Activated naive CD8-positive, alpha-beta T cell treated with anti-CD3 and anti-CD28 coated beads for 36 hours (primary cell): ENCODE measurements around the gene TADA2B. TPM values are rescaled to one million over a fixed set of nuclear protein-coding genes. Genes with fewer than 3 reads are reported as not detected.

ENCODE experiments used
- DNase-seq: peaks from one replicate; pipeline ENCODE4 v3.0.0; 2021
- H3K27ac Mint-ChIP-seq: one replicate; pipeline ENCODE4 v1.8.0; 2022; ENCODE audit warnings: mild to moderate bottlenecking, moderate library complexity, mixed read lengths
- H3K27me3 Mint-ChIP-seq: one replicate; pipeline ENCODE4 v1.8.0; 2022; ENCODE audit warnings: mild to moderate bottlenecking, mixed read lengths
- H3K36me3 Mint-ChIP-seq: one replicate; pipeline ENCODE4 v1.8.0; 2021; ENCODE audit warnings: mild to moderate bottlenecking, mixed read lengths
- H3K4me1 Mint-ChIP-seq: one replicate; pipeline ENCODE4 v1.8.0; 2021; ENCODE audit warnings: mixed read lengths
- H3K4me3 Mint-ChIP-seq: one replicate; pipeline ENCODE4 v1.8.0; 2022; ENCODE audit warnings: mild to moderate bottlenecking, moderate library complexity, mixed read lengths
- H3K9me3 Mint-ChIP-seq: one replicate; pipeline ENCODE4 v1.8.0; 2022; ENCODE audit warnings: mixed read lengths
- total RNA-seq, 2 experiments: library from RNA; stranded (reverse); gene quantifications; one replicate each; pipeline ENCODE4 v1.2.3, GENCODE V29; 2021

TADA2B gene
- total RNA-seq, 2 experiments from 2014 or later, result 10.3 to 11.2 TPM

DNA sequence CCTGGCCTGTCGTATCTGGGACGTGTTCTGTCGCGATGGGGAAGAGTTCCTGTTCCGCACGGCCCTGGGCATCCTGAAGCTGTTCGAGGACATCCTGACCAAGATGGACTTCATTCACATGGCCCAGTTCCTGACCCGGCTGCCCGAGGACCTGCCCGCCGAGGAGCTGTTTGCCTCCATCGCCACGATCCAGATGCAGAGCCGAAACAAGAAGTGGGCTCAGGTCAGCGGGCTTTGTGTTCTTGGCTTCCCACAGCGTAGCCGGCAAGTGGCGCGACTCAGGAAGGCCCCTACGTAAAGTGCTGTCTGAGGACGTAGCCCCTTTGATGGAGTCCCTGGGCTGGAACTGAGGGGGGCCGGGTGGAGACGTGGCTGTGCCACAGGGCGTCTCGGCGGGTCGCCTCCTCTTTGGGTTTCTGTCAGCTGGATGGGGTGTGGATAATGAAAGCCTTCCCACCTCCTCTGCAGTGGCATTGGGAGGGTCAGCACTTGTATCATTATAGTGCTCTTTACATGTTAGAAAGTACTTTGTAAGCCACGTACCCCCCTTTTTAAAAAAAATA lies 18.1 kb upstream of the TADA2B start:
- Mint-ChIP-seq H3K4me3 (no peak overlapping the region), H3K27ac (no peak overlapping the region), H3K36me3 (peaks cover 25% of the 10 kb centered on the region), H3K9me3 (no peaks in the 10 kb centered on the region), H3K27me3 (no peaks in the 10 kb centered on the region), H3K4me1 (no peaks in the 10 kb centered on the region)
- DNase-seq, result no peak

DNA sequence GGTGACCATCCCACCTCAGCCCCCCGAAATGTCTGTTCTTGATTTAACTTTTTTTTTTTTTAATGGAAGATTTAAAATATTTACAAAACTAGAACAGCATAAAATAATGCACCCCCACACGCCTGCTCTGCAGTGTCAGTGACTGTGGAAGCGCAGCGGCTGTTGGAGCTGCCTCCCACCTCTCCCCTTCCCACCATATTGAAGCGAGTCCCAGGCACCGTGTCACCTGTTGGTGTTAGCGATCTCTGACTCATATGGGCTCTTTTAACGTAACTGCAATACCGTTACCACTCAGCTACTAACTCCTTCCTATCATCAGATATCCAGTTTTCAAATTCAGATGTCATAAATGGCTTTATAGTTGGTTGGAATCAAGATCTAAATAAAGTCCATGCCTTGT lies 17.1 kb upstream of the TADA2B start:
- Mint-ChIP-seq H3K36me3 (peaks cover 25% of the 10 kb centered on the region), H3K9me3 (no peaks in the 10 kb centered on the region), H3K4me3 (no peak overlapping the region), H3K27me3 (no peaks in the 10 kb centered on the region), H3K4me1 (no peaks in the 10 kb centered on the region), H3K27ac (no peak overlapping the region)
- DNase-seq, result no peak

DNA sequence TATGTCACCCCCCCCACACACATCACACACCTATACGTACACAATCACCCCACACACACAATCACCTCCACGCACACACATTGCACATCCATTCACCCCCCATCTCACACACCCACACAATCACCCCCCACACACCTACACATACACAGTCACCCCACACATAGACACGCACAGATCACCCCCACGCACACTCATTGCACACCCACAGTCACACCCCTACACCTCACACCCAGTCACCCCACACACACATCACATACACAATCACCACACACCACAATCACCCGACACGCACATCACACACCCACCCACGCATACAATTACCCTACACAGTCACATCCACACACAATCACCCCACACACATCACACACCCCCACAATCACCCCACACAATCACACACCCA lies 15.9 kb upstream of the TADA2B start:
- H3K4me1 Mint-ChIP-seq, result no peaks in the 10 kb centered on the region
- H3K27ac Mint-ChIP-seq, result no peak overlapping the region
- no peak for DNase-seq
- no peaks in the 10 kb centered on the region for H3K9me3 Mint-ChIP-seq
- H3K36me3 Mint-ChIP-seq, result peaks cover 21% of the 10 kb centered on the region
- H3K4me3 Mint-ChIP-seq, result no peak overlapping the region
- H3K27me3 Mint-ChIP-seq, result no peaks in the 10 kb centered on the region

DNA sequence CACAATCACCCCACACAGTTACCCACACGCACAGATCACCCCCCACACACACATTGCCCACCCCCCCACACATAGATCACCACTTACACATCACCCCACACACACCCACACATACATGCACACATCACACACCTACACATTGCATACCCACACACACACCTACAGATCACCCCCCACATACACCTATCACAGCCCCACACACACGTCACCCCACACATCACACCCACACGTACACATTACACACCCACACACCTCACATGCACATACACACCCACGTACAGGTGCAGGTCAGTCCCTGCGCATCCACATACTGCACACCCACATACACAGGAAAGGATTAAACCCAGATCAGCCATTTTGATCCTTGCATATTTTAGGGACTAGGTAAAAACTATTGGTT lies 15.3 kb upstream of the TADA2B start:
- H3K27me3 Mint-ChIP-seq, result no peaks in the 10 kb centered on the region
- no peaks in the 10 kb centered on the region for H3K9me3 Mint-ChIP-seq
- no peak overlapping the region for H3K27ac Mint-ChIP-seq
- peaks cover 21% of the 10 kb centered on the region for H3K36me3 Mint-ChIP-seq
- no peaks in the 10 kb centered on the region for H3K4me1 Mint-ChIP-seq
- H3K4me3 Mint-ChIP-seq, result no peak overlapping the region
- DNase-seq, result no peak

DNA sequence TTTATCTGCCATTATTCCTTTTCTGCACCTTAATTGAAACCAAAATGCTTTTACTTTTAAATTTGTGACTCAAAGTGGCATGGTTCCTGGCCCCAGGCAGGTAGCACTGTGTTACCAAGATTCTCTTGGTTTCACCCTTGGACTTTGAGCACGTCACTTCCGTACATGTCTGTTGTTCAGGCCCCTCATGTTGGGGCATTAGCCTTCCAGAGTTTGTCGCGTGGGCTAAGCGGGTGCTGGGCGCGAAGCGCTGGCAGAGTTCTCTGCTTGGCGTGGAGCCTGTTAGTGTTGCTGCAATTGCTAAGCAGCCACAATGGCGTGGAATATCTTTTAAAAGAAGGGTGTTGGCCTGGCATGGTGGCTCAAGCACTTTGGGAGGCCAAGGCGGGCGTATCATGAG lies 14.0 kb upstream of the TADA2B start:
- H3K36me3 Mint-ChIP-seq, result peaks cover 20% of the 10 kb centered on the region
- no peak for DNase-seq
- no peak overlapping the region for H3K27ac Mint-ChIP-seq
- no peaks in the 10 kb centered on the region for H3K4me1 Mint-ChIP-seq
- H3K4me3 Mint-ChIP-seq, result no peak overlapping the region
- no peaks in the 10 kb centered on the region for H3K9me3 Mint-ChIP-seq
- H3K27me3 Mint-ChIP-seq, result no peaks in the 10 kb centered on the region

DNA sequence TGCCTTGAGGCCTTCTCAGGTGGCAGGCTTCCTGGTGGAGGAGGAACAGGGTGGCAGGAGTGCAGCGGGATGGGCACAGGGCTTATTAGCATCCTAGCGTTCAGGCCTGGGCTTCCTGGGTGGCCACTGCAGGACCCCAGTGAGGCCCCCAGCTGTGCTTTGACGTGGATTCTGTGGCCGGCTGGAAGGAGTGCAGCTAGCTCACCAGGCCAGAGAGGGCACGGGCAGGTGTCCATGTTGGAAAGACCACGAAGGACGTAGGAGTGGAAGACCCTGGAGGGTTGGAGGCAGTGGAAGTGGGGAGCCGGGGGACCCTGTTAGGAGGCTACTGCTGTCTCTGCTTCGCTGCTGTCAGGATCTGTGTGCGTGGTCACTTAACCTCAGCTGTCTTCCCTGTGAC lies 13.3 kb upstream of the TADA2B start:
- Mint-ChIP-seq H3K9me3 (no peaks in the 10 kb centered on the region), H3K36me3 (peaks cover 19% of the 10 kb centered on the region), H3K4me1 (no peaks in the 10 kb centered on the region), H3K27ac (no peak overlapping the region), H3K27me3 (no peaks in the 10 kb centered on the region), H3K4me3 (no peak overlapping the region)
- DNase-seq, result no peak

DNA sequence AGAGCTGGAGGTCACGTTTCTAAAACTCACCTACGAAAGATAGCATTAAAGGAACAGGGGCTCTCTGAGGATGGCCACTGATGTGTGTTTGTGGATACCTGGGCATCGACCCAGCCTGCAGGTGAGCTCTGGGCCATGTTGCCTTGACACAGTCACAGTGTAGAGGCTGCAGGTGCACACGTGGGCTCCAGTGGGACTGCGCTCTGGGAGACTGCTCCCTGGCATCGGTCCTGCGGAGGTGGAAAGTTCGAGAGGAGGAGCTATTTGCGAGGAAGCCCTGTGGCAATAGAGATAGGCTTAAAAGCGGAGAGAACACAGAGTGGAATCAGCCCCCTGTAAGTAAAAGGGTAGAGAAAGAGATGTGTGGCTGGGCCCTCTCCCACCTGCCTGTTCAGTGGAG lies 12.3 kb upstream of the TADA2B start:
- Mint-ChIP-seq H3K4me1 (no peaks in the 10 kb centered on the region), H3K36me3 (peaks cover 19% of the 10 kb centered on the region), H3K4me3 (no peak overlapping the region), H3K9me3 (no peaks in the 10 kb centered on the region), H3K27me3 (no peaks in the 10 kb centered on the region), H3K27ac (no peak overlapping the region)
- DNase-seq, result no peak

DNA sequence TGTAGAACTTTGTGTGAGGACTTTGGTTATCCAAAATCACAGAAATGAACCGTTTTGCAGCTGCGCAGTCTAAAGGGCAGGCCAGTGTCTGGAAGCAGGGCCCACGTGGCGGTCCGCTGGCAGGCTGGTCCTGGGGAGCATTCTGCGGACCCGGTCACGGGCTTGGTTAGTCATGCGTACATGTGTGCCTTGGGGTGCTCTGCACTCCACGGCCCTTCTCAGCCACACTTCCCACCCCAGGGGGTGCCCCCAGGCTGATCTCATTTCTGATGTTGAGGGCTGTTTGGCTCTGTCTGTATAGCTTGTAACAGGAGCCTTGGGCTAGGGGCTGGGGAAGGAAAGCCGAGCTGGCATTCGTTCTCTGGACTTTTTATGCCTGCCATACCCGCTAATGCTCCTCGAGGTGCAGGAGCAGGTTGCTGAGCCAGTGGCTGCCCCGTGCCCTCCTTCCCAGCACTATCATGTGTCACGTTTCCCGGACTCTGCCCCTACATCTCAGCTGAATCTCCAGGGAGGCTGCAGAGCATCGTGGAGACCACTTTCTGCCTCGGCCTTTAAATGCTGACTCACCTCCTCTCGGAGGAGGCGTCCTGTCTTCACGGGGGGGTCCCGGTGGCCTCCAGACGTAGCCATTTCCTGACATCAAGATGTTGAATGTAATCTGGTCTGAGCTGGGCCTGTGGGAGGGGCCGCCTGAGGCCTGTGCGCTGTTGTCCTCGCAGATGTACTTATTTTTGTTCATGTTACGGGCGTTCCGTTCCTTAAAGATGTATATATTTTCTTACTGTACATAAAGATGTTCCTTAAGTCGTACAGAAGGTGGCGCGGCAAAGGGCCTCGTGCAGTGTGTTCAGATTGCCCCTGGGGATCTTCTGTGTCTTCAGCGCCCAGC lies 11.4 kb upstream of the TADA2B start:
- H3K4me1 Mint-ChIP-seq, result no peaks in the 10 kb centered on the region
- no peak overlapping the region for H3K4me3 Mint-ChIP-seq
- H3K9me3 Mint-ChIP-seq, result no peaks in the 10 kb centered on the region
- no peaks in the 10 kb centered on the region for H3K27me3 Mint-ChIP-seq
- peaks cover 14% of the 10 kb centered on the region for H3K36me3 Mint-ChIP-seq
- no peak for DNase-seq
- no peak overlapping the region for H3K27ac Mint-ChIP-seq

DNA sequence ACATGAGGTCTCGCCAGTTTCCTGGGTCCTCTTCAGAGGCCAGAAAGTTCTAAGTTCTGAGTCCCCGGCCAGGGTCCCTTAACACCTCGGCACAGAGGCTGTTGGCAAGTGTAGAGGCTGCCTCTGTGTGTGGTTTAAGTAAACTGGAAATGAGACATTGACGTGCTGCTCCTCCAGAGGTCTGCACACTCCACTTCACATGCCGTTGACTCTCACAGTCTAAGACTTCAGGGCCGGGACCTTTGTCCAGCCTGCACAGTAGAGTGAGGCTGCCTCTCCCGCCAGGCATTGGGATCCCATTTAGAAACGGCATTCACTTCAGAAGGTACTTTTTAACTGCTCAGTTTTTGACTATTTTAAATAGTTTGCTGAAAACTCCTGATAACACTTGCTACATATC lies 10.6 kb upstream of the TADA2B start:
- Mint-ChIP-seq H3K4me1 (peaks cover 1% of the 10 kb centered on the region), H3K36me3 (peaks cover 8% of the 10 kb centered on the region), H3K27me3 (no peaks in the 10 kb centered on the region), H3K9me3 (no peaks in the 10 kb centered on the region), H3K4me3 (no peak overlapping the region), H3K27ac (no peak overlapping the region)
- DNase-seq, result no peak

DNA sequence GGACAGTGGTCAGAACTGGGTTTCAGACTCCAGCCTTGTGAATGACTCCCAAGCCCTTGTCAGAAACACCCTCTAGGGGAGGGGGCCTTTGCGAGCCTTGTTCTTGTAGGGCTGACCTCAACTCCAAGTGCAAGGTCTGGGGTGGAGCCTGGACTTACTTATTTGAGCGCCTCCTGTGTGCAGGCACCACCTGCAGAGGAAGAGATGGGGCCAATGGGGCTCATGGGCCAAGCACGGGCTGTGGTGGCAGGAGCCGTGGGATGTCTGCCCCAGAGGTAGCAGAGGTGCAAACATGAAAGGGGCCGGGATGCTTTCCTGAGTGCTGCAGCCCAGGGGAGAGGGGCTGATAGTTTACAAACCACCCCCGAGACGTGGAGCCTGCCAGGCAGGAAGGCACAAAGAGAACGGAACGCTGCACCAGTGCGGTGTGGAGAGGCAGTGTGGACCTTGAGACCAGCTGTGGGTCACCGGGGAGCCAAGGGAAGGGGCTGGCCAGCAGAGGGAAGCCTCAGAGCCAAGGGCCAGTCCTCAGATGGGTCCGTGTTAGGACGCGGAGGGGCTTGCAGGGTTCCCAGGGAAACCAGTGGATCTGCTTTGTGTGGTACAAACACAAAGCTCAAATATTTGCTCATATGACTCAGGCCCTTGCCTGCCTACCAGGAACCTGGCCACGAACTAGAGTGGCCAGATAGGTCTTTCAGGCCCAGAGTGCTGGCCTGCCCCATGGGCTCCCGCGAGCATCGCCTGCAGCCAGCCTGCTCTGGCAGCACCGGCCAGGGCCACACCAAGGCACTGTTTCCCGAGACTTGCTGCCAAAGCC lies 8.7 kb upstream of the TADA2B start:
- no peaks in the 10 kb centered on the region for H3K9me3 Mint-ChIP-seq
- no peaks in the 10 kb centered on the region for H3K27me3 Mint-ChIP-seq
- H3K4me3 Mint-ChIP-seq, result no peak overlapping the region
- H3K4me1 Mint-ChIP-seq, result peaks cover 1% of the 10 kb centered on the region
- no peak for DNase-seq
- H3K36me3 Mint-ChIP-seq, result peaks cover 3% of the 10 kb centered on the region
- no peak overlapping the region for H3K27ac Mint-ChIP-seq

DNA sequence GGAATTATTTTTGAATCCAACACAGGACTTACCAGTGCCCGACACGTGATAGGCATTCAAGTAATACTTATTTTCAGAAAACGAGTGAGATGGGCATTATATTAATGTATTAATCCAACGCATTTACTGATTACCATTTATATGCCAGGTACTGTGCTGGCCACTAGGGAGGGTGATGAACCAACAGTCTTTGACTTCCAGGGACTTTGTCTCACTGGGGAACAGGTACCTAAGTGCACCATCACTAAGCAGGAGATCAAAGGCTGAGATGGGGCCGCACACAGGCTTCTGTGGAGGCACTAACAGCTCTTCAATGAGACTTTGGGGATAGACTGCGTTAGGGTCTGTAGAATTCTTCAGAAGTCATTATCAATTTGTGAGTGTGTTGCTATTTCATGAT lies 5.7 kb upstream of the TADA2B start:
- DNase-seq, result no peak
- peaks cover 7% of the 10 kb centered on the region for H3K4me1 Mint-ChIP-seq
- H3K4me3 Mint-ChIP-seq, result no peak overlapping the region
- H3K36me3 Mint-ChIP-seq, result no peaks in the 10 kb centered on the region
- no peak overlapping the region for H3K27ac Mint-ChIP-seq
- H3K27me3 Mint-ChIP-seq, result peaks cover 4% of the 10 kb centered on the region
- H3K9me3 Mint-ChIP-seq, result no peaks in the 10 kb centered on the region

DNA sequence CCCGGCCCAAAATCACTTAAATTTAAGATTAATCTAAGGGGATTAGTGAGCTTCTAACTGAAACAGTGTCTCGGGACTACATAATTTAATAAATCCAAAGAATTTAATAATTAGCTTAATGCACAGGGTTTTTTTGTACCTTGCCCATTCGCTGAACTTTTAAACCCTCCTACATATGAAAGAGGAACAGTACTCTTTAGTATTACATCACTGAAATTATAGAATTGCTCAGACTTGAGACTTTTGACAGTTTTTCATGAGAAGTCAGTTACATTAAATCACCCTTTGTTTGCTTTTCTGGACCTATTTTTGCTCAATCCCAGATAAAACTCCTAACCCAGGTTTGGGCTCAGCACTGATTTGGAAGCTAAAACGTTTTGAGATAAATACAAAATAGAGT lies 2.4 kb upstream of the TADA2B start:
- Mint-ChIP-seq H3K36me3 (no peaks in the 10 kb centered on the region), H3K27ac (no peak overlapping the region), H3K4me3 (no peak overlapping the region), H3K9me3 (no peaks in the 10 kb centered on the region), H3K4me1 (peaks cover 25% of the 10 kb centered on the region), H3K27me3 (peaks cover 4% of the 10 kb centered on the region)
- no peak for DNase-seq

DNA sequence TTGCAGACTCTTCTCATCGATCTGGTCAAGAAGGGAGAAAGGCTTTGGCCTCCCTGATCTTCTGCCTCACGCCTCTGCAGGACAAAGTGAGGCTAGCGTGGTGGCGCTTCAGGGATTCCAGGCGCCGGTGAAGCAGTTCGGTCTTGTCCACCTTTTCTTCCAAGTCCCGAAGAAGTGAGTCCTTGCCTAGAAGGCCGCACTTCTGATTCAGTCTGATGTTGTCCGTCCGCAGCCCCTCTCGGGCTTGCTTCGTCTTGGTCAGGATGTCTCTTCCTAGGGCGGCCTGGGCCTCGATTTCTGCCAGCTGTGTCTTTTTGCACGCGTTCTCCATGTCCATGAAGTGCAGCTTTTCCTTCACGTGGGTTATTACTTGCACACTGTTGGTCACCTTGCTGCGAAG lies 1.9 kb upstream of the TADA2B start:
- H3K27me3 Mint-ChIP-seq, result peaks cover 4% of the 10 kb centered on the region
- no peak overlapping the region for H3K4me3 Mint-ChIP-seq
- no peak overlapping the region for H3K27ac Mint-ChIP-seq
- no peak for DNase-seq
- peaks cover 30% of the 10 kb centered on the region for H3K4me1 Mint-ChIP-seq
- no peaks in the 10 kb centered on the region for H3K36me3 Mint-ChIP-seq
- H3K9me3 Mint-ChIP-seq, result no peaks in the 10 kb centered on the region

DNA sequence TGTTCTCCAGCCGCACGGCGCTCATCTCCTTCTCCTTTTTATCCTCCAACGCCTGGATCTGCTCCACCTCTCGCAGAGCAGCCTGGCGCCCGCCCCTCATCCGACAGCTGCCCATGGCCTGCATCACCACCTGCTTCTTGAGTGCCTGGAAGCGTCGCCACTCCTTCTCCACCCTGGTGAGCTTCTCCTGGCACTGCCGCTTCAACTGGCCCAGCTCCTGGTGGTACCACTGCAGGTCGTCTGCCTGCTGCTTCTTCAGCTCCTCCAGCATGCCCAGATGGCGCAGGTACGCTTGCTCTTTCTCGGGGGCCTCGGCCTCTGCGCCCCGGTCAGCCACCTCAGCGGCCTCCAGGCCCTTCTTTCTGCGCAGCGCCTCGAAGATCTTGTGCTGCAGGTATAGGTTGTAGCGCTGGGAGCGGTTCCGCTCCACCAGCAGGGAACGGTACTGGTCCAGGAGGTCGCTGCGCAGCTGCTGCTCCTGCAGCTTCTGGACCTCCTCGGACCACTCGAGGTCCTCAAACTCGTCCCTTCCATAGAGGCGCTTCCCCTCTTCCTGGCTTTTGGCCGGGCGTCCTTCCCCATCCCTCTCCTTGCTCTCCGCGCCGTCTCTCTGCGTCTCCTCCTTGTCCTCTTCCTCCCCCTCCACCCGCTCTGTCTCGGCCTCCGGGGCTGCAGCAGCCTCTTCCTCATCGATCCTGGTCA lies 1.2 kb upstream of the TADA2B start:
- peaks cover 36% of the 10 kb centered on the region for H3K4me1 Mint-ChIP-seq
- no peak for DNase-seq
- H3K27ac Mint-ChIP-seq, result peak overlapping the region; percentile 34
- H3K36me3 Mint-ChIP-seq, result no peaks in the 10 kb centered on the region
- H3K4me3 Mint-ChIP-seq, result peak overlapping the region; percentile 81
- peaks cover 4% of the 10 kb centered on the region for H3K27me3 Mint-ChIP-seq
- no peaks in the 10 kb centered on the region for H3K9me3 Mint-ChIP-seq
